HG02852 (cell line): ENCODE measurements around the gene LGR6.

ENCODE experiments used
- ATAC-seq: cut with Tn5 transposase; IDR thresholded peaks from one replicate; pipeline ENCODE4 v1.9.1; 2021; ENCODE audit warnings: mild to moderate bottlenecking, moderate library complexity; ENCODE audit not compliant: unreplicated experiment

Gene LGR6

DNA sequence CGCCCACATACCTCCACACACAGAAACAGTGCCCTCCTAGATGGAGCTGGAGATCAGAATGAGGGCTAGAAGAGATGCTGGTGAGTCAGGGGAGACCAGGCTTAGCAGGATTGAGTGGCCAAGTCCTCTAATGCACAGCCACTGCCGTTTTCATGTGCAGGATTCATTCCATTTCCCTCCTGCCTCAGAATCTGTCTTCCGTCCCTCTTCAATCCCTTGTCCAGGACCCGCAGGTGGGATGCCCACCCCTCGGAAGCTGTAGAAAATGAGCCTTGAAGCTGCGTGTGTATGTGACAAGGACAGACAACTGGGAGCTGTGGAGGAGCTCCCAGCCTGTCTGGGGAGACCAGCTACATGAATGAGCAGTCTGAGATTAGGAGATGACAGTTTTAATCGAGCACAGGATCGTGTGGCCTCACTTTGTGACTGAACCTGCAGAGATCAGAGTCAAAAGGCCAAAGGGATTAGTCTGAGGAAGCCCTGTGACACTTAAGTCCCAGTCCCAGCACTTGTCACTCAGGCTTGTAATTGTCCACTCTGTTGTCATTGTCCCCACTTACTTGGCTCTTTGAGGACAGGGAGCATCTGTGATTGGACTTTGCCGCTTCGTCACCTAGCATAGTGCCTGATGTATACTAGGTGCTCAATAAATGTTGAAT lies 22.0 kb downstream of the LGR6 start:
- no peak for ATAC-seq

DNA sequence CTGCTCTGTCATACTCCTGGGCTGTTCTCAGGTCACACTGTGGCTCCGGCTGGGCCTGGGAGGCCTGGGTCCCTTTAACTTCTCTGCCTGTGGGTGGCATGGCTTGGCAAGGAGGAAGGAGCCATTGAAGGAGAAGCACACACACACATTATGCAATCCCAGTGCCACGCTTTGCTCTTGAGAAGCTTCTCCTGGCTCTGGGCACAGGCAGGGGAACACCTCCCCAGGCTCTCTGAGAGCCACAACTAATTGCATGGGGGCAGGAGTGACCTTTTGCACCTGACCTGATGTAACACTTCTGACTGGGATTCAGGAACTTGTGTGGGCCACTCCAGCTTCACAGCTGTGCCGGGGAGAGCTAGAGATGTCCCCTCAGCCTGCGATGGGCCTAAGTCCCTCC lies 23.1 kb downstream of the LGR6 start:
- ATAC-seq, result no peak

DNA sequence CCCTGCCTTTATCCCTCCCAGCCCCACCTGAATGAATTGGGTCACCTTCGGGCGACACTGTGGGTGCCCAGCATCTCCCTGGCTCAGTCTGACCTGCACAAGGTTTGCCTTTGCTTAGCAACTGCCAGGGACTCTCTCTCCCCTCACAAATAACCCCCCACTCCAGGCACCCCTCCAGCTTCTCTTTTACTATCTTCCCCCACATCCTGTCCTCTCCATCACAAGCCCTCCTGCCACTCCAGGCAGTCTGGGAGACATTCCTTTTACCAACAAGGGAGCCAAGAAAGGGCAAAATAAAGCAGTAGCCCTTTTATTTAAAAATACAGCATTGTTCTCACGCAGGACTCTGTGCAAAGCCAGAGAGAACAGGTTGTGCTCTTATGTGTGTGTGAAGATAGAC lies 23.9 kb downstream of the LGR6 start:
- no peak for ATAC-seq

DNA sequence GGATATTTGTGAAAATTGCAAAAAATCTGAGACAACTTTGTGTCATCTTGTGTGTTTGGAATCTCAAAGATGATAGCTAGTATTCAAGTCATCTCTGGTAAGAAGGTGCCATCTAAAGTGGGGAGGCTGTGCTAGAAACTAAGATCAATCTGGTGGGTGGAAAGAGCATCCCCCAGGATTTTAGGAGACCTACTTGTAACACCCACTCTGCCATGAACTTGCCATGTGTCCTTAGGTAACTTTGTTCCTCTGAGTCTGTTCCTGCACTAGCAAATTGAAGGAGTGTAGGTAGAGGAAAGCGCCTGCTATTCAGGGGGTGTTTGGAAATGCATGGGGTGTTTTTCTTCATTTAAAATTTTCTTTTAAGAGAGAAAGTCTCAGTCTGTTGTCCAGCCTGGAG lies 24.4 kb downstream of the LGR6 start:
- ATAC-seq, result no peak

DNA sequence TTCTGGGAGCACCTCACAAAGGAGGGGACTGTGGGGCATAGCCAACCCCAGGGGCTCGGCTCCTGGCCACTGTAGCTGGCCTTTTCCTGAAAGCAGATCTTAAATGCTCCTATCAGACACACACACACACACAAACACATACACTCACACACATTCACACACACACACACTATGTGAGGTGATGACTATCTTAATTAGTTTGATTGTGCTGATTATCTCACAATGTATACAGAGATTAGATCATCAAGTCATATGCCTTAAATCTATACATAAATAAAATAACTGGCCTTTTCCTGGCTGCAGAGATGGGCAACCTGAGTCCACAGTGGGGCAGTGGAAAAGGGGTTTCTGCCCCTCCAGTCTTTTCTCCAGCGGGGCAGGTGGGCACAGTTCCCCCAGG lies 27.1 kb downstream of the LGR6 start:
- ATAC-seq, result no peak

DNA sequence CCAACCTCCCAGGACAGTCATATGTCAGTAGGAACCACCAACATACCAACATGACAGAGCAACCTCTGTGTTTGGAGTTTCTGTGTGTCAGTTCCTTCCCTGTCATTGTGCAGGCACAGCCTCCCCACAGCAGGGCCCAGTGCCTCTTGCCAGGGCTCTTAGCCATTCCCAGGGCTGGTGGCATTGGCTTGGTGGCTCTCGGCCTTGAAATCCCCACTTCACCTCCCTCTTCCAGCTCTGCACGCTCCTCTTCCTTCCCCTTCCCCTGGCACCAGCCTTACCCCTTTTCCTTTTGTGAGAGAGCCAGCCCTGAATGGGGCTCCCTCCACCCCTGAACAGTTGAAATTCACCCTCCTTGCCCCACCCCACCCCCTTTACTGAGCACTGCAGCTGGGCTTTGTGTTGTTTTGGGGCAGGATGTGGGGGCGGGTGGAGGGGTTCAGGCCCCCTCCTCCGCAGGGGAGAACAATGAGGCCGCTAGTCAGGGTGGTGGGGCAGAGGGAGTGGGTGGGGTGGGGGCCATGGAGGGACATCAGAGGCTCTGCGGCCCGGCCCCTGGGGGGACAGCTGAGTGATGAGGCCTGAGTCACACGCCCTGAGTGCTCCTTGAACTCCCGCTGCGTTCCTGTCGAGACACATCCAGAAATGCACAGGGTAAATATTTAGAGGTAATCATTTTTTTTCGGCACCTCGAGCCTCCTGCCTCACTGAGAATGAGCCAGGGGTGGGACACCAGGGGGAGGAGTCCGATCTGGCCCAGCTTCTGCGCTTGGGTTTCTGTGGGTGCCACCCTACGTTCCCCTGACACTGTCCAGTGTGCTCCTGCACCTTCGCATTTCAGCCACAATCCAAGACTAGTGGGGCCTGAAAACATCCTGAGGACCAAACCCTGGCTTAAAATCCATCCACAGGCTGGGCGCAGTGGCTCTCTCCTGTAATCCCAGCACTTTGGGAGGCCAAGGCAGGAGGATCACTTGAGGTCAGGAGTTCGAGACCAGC lies 28.6 kb downstream of the LGR6 start:
- ATAC-seq, result no peak

DNA sequence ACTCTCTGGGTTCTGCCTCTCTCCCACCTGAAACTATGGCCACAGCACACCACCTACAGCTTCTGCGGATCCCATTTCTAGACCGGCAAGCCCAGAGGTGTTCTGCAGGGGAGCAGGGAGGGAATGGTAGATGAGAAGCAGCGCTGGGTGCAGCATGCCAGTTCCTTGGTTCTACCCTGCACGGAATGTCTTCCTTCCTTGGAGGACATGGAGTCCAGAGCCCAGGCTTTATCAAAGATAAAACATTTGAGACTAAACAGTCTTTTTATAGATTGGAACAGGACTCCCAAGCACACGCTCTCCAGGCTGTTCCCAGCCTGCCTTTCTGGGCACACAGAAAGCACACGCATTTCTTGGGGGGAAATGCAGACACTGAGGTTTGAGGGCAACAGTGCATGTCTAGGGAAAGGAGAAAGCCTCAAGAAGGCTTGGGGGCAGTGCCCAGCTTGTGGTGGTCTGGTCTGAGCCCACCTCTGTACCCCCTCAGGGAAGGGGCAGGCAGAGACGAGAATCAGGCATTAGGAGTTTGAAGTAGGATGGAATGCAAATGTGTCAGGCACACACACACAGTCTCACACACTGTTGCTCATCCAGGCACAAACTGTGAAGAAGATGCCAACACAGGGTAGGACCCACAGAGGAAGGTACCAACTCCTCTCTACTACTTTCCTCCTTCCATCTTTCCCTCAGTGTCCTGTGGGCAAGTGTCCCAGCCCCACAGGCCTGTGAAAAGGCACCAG lies 29.7 kb downstream of the LGR6 start:
- ATAC-seq, result no peak

DNA sequence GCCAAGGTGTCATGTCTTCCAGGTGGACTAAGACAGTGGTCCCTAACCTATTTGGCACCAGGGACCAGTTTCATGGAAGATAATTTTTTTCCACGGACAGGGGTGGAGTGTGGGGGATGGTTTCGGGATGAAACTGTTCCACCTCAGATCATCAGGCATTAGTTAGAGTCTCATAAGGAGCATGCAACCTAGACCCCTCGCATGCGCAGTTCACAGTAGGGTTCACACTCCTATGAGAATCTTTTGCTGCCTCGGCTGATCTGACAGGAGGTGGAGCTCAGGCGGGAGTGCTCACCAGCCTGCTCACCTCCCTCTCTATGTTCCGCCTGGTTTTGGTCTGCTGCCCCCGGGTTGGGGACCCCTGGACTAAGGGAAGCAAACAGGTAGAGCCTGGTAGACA lies 30.9 kb downstream of the LGR6 start:
- no peak for ATAC-seq

DNA sequence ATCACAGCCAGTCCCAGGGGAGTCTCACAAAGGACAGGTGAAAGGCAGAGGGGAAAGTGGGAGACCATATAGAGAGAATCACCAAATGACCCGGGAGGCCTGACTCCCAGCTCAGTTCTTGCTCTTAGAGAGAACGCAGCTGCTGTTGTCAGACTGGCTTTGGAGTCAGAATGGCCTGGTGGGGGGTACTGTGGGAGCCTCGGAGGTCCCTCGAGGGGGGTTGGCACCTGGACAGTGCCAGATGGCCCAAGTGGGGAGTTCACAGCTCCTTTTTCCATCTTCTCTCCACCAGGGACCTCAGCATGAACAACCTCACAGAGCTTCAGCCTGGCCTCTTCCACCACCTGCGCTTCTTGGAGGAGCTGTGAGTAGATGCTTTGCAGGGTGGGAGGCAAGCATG lies 31.5 kb downstream of the LGR6 start:
- no peak for ATAC-seq

DNA sequence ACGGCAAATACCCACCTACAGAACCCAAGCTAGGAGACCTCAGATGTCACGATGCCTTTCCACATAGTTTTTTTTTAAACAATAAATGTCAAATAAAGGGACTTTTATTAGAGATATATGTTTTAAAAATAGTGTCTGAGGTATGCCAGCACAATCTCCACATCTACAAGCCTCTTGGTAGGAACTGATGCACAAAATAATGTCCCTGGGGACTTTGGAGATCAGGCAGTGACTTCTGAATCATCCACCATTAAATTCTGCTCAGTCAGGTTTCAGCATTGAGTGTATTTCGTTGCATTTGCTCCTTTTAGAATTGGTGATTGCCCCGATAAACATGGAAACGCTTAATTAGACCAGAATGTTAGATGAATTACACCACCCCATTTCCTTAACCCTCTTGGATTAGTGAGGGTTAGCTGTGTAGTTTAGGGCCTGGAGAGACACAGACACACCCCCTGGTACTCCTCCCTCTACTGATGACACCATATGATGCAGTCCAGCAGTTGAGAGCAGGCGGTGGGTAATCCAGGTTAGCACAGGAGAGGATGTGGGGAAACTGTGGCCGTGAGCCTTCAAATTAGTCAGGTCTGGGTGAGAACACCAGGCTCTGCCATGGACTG lies 33.6 kb downstream of the LGR6 start:
- ATAC-seq, result no peak

DNA sequence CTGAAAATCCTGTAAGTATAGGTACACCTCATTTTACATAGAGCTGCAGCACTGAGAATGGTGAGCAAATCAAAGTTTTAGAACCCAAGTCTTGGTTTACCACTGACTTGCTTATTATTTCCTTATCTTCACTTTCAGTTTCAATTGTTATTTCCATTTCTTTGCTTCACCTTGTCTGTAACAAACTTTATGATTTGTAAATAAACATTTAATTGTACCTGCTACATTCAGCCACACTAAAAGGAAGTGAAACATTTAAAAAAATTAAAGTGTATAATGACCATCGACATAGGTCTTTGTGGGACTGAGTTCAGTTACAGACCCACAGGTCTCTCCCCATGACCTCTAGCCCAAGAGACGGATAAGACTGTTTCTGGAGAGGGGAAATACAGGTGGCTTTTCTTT lies 34.4 kb downstream of the LGR6 start:
- no peak for ATAC-seq

DNA sequence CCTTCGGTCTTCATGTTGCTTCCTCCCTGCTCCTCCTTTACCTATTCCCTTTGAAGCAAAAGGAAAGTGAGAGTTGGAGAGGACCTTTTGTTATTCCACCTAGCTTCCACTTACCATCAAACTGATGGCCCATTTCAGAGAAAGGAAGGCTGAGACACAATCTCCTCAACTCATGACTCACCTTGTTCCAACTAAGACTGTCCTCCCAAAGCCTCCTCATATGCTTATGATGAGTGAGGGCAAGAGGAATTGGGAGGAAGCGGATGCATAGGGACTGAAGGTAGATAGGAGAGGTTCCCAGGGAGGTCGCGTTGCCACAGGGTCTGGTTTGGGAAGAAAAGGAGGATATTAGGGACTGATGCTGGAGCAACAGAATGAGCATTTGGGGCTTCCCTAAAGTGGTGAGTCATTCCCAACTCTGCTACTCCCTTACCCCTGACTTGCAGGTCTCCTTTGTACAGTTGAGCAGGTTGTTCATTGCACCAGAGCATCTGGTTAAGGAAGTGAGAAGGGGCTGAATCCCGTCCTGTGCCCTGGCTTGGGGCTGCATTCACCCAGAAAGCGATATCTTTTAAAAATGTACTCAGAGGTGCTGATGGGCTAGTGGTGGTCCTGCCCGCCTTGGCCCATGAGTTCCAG lies 35.0 kb downstream of the LGR6 start:
- ATAC-seq, result no peak

DNA sequence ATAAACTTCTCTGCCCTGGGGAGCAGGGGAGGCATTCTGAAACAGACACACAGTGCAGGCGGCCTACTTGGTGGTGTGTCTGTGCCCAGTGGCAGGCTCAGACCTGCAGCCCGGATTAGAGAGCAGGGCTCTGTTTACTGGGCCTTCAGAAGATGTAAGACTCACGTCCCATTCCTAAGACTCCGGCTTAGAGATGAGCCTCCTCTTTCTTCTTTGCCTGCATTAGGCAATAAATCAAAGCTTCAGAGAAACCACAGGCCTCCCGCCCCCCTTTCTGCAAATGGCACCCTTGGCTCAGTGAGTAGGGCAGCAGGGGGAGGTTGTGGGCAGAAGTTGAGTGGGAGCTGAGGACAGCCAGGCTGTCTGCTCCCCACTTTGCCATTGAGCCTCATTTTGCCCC lies 35.8 kb downstream of the LGR6 start:
- ATAC-seq, result no peak

DNA sequence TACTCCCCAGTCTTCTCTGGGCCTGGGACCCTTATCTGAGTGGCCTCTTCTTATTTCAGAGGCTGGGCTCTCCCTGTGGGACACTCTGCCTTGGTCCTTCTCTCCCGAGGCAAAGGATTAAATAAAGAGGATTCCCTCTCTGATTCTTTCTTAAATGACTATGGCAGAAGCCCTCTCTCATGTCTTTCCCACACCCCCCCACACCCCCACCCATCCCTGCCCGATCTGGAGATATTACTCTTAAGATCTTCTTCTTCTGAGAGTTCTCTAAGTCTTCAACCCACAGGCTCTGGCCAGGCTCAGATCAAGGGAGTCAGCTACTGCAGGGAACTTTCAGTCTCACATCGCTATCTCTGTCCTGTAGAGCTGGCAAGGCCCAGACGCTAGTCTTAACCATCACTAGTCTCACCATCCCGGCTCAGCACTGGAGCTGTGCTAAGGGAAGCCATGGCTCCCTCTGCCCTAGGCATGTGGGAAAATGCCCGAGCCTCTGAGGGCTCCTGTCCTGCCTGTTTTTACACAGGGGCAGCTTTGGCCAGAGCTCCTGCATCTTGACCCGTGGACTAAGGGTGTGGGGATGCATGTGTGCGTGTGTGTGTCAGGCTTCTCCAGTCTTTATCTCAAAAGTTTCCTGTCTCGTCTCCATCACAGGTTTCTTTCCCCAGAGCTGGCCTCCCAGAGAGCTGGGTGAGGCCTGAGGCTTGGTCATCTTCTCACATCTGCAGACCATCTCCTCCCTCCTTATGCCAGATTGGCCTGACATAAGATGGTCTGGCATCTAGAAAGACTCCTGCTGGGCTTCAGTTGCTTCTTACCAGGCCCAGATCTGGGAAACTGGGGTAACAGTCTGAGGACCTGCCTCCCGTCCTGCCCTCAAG lies 36.7 kb downstream of the LGR6 start:
- no peak for ATAC-seq

DNA sequence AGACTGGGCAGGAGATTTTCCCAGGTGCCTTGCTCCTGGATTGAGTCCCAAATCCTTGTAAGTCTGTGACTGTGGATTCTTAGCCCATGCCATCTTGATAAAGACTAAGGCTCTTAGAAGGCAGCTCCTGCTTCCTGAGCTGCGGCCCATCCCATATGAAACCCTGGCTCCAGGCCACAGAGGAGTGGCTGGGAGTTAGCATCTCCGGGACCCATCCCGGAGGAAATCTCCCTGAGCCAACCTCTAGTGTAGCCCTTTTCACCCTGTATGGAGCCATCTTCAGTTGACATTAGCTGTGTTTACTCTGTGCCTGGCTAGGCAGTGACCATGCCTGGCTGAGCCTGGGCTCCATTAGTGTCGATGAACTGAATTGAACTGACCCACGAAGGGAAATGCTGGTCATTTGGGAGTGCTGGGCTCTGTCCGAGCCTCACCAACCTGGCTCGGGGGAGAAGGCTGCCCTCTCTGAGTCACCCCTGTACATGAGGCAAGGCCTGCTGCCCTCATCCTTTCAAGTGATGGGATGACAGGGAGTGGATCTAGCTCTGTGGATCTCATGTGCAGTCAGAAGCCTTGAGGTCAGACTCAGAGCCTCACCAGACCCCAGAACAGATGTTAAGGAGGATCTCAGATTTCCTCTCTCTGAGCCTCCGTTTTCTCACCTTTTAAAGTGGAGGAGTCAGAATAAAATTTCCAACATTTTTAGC lies 37.5 kb downstream of the LGR6 start:
- no peak for ATAC-seq

DNA sequence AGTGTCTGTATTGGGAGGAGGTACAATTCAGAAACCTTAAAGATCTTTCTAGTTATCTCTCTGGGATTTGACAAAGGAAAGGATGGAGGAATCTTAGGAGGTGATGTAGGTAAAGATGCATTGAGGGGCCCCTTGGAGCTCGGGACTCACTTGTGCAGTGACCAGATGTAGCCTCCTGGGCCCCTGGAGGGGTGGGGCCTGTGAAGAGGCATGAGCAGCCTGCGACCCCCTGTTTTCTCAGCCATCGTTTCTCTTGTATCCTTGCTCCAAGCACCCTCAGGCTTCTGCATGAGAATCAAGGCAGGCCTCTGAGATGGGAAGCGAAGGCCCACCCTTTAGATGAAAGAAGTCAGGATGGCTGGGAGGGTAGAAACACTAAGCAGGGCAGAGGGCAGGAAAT lies 39.6 kb downstream of the LGR6 start:
- ATAC-seq, result no peak

DNA sequence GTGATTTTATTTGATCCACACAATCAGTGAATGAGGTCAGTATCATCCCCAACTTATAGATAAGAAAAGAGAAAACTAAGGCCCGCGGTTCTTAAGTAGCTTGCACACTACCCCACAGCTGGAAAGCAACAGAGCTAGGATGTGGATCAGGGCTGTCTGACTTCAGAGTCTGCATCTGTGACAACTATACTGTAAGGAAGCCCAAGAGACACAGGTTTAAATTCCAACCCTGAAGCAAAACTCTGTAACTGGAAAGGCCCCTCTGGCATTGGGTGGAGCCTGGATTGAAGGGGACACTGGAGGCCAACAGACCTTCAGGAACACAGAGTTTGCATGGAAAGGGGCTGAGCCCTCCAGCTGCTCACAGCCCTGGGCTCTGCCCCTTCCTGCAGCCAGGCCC lies 40.2 kb downstream of the LGR6 start:
- ATAC-seq, result no peak

DNA sequence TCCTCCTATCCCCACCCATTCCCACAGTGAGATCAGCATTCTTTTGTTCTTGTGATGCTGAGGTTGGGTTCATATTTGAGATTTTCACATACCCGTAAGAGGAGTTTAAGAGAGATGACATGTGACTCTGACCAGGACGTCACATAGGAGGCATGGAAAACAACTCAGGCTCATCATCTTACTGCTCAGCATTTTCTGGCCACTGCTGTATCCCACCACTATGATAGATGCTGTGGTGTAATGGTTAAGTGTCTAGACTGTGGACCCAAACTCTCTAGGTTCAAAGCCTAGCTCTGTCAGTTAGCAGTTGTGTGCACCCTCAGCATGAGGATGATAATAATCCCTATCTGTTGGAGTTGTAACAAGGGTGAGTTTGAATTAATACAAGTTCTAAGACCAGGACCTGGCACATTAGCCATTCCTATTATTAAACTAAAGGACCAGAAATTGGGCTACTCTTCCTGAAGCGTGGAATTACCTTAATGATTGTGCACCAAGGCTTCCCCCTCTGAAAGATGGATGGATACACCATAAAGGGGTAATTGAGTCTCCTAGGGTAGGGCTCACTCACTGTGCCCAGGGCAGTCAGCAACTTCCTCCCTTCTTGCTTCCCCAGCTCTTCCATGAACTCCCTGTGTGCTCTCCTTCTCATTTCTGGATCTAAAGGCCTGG lies 40.9 kb downstream of the LGR6 start:
- ATAC-seq, result no peak
